HepG2 (cell line): ENCODE measurements around the gene RIPK1. TPM values are rescaled to one million over a fixed set of nuclear protein-coding genes. Genes with fewer than 3 reads are reported as not detected.
A peak's percentile ranks its signal among the peaks of the same experiment; 100 is the strongest.

ENCODE experiments used
- ATF3 ChIP-seq: sonication (generic); formaldehyde crosslinking; IDR thresholded peaks from 2 replicates; pipeline ENCODE4 v1.4.0; 2020; ENCODE audit warnings: missing genetic modification reagents
- CSRNP1 ChIP-seq: sonication (generic); formaldehyde crosslinking; IDR thresholded peaks from 2 replicates; pipeline ENCODE4 v1.8.1; 2023; ENCODE audit warnings: mild to moderate bottlenecking, missing genetic modification reagents
- HNF4A ChIP-seq: sonication (generic); formaldehyde crosslinking; IDR thresholded peaks from 2 replicates; pipeline ENCODE4 v1.4.0; 2020; ENCODE audit warnings: missing genetic modification reagents
- KDM1A ChIP-seq: IDR thresholded peaks from 2 replicates; pipeline ENCODE4 v1.6.1; 2016; ENCODE audit warnings: missing compliant biosample characterization
- ZNF33A ChIP-seq: sonication (generic); formaldehyde crosslinking; IDR thresholded peaks from 2 replicates; pipeline ENCODE4 v1.5.1; 2020; ENCODE audit warnings: missing genetic modification reagents, mild to moderate bottlenecking, moderate library complexity, borderline replicate concordance
- ZNF432 ChIP-seq: sonication (generic); formaldehyde crosslinking; IDR thresholded peaks from 2 replicates; pipeline ENCODE4 v1.5.0; 2020; ENCODE audit warnings: missing genetic modification reagents, mild to moderate bottlenecking, borderline replicate concordance
- ZNF552 ChIP-seq: sonication (generic); formaldehyde crosslinking; IDR thresholded peaks from 2 replicates; pipeline ENCODE4 v1.9.0; 2022; ENCODE audit warnings: missing genetic modification reagents, mild to moderate bottlenecking, borderline replicate concordance
- ZNF749 ChIP-seq: sonication (generic); formaldehyde crosslinking; IDR thresholded peaks from 2 replicates; pipeline ENCODE4 v1.8.0; 2022; ENCODE audit warnings: mild to moderate bottlenecking, missing genetic modification reagents, moderate library complexity, borderline replicate concordance
- polyA plus RNA-seq, 8 experiments: library from polyadenylated mRNA; depleted of rRNA in 3 of 8; stranded (reverse) in 7 of 8; unstranded in 1 of 8; fragments of >200 nt; fragmentation: Illumina TruSeq in 4 of 8; extraction: Trizol in 4 of 8; gene quantifications; 2 replicates each; pipeline versions ENCODE4 v1.2.1 to v1.2.3, GENCODE V29; 2011 to 2016; ENCODE audit warnings: low read depth in 4 of 8, missing spikeins in 1 of 8, mixed read lengths in 1 of 8; ENCODE audit not compliant: insufficient read depth in 1 of 8
- total RNA-seq, 5 experiments: library from RNA; depleted of rRNA; stranded (reverse); fragments of >200 nt; fragmentation: Illumina TruSeq; extraction: Trizol; gene quantifications; 2 replicates each; pipeline ENCODE4 v1.2.3, GENCODE V29; 2016; ENCODE audit warnings: low read depth in 1 of 5
- TF ChIP-seq, protein P1 (sequence below): sonication (generic); formaldehyde crosslinking; IDR thresholded peaks from 2 replicates; pipeline ENCODE4 v1.4.0; 2020; ENCODE audit warnings: low read depth, missing genetic modification reagents
- TF ChIP-seq, protein P2 (sequence below): sonication (generic); formaldehyde crosslinking; IDR thresholded peaks from 2 replicates; pipeline ENCODE4 v1.8.1; 2023; ENCODE audit warnings: missing genetic modification reagents, mild to moderate bottlenecking, borderline replicate concordance
- TF ChIP-seq, protein P3 (sequence below): IDR thresholded peaks from 2 replicates; pipeline ENCODE4 v1.4.0; 2020; ENCODE audit warnings: mild to moderate bottlenecking, missing genetic modification reagents
- TF ChIP-seq, protein P4 (sequence below): sonication (generic); formaldehyde crosslinking; IDR thresholded peaks from 2 replicates; pipeline ENCODE4 v1.8.0; 2022; ENCODE audit warnings: mild to moderate bottlenecking, missing genetic modification reagents; ENCODE audit not compliant: insufficient replicate concordance
- TF ChIP-seq, protein P5 (sequence below): IDR thresholded peaks from 2 replicates; pipeline ENCODE4 v1.6.1; 2016; ENCODE audit warnings: missing biosample characterization, missing genetic modification reagents, low read depth

The RIPK1 gene
- total and polyA plus RNA-seq, 2 of the 13 experiments (the other 11 are each of a cell fraction or from before 2014, with no cell fraction given), result 9.0 to 10.3 TPM

DNA sequence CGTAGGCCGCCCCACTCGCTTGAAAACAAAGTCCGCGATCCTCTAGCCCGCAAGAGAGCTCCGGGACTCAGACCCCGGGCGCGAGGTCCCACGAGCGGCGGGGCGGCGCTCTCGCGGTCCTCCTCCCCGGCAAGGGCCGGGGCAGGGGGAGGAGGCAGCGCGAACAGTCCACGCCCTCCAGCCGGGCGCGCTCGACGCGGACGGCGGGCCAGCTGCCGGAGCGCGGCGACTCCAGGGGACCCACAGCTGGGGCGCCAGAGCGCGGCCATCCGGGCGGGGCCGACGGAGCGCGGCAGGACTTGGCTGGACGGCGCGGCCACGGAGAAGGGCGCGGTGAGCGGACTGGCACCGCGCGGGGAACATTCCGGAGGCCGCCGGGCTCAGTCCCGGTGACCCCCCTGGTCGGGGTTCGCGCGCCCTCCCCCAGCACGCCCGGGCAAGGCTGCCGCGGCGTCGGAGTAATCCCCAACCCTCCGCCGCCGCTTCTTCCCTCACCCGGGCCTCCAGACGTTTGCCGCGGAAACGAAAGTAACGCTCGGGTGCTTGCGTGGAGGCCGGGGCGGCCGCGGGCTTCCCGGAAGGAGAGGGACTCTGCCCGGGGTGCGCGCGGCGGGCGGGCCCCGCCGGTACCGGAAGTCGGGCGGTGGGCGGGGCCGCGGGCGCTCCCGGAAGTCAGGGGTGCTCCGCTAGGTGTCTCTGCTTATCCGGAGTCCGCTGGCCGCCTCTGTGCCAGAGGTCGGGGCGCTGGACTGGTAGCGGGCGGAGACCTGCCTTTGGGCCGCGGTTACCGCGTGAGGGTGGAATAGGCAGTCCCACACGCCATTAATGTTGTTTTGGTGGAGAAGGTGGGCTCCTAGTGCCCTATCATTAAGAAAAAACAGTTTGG lies at the start of gene RIPK1 (continued):
- TF ChIP-seq, protein P1, sequence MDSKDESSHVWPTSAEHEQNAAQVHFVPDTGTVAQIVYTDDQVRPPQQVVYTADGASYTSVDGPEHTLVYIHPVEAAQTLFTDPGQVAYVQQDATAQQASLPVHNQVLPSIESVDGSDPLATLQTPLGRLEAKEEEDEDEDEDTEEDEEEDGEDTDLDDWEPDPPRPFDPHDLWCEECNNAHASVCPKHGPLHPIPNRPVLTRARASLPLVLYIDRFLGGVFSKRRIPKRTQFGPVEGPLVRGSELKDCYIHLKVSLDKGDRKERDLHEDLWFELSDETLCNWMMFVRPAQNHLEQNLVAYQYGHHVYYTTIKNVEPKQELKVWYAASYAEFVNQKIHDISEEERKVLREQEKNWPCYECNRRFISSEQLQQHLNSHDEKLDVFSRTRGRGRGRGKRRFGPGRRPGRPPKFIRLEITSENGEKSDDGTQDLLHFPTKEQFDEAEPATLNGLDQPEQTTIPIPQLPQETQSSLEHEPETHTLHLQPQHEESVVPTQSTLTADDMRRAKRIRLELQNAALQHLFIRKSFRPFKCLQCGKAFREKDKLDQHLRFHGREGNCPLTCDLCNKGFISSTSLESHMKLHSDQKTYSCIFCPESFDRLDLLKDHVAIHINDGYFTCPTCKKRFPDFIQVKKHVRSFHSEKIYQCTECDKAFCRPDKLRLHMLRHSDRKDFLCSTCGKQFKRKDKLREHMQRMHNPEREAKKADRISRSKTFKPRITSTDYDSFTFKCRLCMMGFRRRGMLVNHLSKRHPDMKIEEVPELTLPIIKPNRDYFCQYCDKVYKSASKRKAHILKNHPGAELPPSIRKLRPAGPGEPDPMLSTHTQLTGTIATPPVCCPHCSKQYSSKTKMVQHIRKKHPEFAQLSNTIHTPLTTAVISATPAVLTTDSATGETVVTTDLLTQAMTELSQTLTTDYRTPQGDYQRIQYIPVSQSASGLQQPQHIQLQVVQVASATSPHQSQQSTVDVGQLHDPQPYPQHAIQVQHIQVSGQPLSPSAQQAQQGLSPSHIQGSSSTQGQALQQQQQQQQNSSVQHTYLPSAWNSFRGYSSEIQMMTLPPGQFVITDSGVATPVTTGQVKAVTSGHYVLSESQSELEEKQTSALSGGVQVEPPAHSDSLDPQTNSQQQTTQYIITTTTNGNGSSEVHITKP (CRISPR knock-in tag), result peak; percentile 49; the same call in 1 of the 2 replicates
- TF ChIP-seq ZNF749 (peak; percentile 58; the same call in 1 of the 2 replicates), ATF3 (CRISPR knock-in tag) (peak; percentile 15), CSRNP1 (peak; percentile 86), HNF4A (CRISPR knock-in tag) (peak; percentile 43), ZNF552 (CRISPR knock-in tag) (peak; percentile 16; the same call in 1 of the 2 replicates), ZNF432 (CRISPR knock-in tag) (no peak), ZNF33A (CRISPR knock-in tag) (0 out of 2 replicates have a peak, but pooled peaks have one; percentile 38), KDM1A (CRISPR knock-in tag) (no peak)
- TF ChIP-seq, protein P2, sequence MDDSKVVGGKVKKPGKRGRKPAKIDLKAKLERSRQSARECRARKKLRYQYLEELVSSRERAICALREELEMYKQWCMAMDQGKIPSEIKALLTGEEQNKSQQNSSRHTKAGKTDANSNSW (CRISPR knock-in tag), result peak; percentile 92
- TF ChIP-seq, protein P3, sequence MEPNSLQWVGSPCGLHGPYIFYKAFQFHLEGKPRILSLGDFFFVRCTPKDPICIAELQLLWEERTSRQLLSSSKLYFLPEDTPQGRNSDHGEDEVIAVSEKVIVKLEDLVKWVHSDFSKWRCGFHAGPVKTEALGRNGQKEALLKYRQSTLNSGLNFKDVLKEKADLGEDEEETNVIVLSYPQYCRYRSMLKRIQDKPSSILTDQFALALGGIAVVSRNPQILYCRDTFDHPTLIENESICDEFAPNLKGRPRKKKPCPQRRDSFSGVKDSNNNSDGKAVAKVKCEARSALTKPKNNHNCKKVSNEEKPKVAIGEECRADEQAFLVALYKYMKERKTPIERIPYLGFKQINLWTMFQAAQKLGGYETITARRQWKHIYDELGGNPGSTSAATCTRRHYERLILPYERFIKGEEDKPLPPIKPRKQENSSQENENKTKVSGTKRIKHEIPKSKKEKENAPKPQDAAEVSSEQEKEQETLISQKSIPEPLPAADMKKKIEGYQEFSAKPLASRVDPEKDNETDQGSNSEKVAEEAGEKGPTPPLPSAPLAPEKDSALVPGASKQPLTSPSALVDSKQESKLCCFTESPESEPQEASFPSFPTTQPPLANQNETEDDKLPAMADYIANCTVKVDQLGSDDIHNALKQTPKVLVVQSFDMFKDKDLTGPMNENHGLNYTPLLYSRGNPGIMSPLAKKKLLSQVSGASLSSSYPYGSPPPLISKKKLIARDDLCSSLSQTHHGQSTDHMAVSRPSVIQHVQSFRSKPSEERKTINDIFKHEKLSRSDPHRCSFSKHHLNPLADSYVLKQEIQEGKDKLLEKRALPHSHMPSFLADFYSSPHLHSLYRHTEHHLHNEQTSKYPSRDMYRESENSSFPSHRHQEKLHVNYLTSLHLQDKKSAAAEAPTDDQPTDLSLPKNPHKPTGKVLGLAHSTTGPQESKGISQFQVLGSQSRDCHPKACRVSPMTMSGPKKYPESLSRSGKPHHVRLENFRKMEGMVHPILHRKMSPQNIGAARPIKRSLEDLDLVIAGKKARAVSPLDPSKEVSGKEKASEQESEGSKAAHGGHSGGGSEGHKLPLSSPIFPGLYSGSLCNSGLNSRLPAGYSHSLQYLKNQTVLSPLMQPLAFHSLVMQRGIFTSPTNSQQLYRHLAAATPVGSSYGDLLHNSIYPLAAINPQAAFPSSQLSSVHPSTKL, result peak; percentile 40; the same call in 1 of the 2 replicates
- TF ChIP-seq, protein P4, sequence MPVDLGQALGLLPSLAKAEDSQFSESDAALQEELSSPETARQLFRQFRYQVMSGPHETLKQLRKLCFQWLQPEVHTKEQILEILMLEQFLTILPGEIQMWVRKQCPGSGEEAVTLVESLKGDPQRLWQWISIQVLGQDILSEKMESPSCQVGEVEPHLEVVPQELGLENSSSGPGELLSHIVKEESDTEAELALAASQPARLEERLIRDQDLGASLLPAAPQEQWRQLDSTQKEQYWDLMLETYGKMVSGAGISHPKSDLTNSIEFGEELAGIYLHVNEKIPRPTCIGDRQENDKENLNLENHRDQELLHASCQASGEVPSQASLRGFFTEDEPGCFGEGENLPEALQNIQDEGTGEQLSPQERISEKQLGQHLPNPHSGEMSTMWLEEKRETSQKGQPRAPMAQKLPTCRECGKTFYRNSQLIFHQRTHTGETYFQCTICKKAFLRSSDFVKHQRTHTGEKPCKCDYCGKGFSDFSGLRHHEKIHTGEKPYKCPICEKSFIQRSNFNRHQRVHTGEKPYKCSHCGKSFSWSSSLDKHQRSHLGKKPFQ (CRISPR knock-in tag), result no peak
- TF ChIP-seq, protein P5, sequence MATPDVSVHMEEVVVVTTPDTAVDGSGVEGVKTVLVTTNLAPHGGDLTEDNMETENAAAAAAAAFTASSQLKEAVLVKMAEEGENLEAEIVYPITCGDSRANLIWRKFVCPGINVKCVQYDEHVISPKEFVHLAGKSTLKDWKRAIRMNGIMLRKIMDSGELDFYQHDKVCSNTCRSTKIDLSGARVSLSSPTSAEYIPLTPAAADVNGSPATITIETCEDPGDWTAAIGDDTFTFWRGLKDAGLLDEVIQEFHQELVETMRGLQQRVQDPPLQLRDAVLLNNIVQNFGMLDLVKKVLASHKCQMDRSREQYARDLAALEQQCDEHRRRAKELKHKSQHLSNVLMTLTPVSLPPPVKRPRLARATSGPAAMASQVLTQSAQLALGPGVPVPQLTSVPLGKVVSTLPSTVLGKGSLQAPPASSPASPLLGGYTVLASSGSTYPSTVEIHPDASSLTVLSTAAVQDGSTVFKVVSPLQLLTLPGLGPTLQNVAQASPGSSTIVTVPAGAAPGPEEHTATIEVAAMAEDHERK (CRISPR knock-in tag), result peak; percentile 45; the same call in 1 of the 2 replicates
